GM19468 (cell line): Measurements from ENCODE around the gene UCN.
"Not testable (repeated sequence)": the region's sequence is repeated elsewhere in the genome, so short reads cannot be mapped to it uniquely, and the experiment has no call there.

Experiments
- ATAC-seq: cut with Tn5 transposase; IDR thresholded peaks from one replicate; pipeline ENCODE4 v1.9.1; 2021; ENCODE audit warnings: mild to moderate bottlenecking, moderate library complexity, moderate number of reproducible peaks; ENCODE audit not compliant: unreplicated experiment; ENCODE audit errors: extremely low read depth

The UCN gene

DNA sequence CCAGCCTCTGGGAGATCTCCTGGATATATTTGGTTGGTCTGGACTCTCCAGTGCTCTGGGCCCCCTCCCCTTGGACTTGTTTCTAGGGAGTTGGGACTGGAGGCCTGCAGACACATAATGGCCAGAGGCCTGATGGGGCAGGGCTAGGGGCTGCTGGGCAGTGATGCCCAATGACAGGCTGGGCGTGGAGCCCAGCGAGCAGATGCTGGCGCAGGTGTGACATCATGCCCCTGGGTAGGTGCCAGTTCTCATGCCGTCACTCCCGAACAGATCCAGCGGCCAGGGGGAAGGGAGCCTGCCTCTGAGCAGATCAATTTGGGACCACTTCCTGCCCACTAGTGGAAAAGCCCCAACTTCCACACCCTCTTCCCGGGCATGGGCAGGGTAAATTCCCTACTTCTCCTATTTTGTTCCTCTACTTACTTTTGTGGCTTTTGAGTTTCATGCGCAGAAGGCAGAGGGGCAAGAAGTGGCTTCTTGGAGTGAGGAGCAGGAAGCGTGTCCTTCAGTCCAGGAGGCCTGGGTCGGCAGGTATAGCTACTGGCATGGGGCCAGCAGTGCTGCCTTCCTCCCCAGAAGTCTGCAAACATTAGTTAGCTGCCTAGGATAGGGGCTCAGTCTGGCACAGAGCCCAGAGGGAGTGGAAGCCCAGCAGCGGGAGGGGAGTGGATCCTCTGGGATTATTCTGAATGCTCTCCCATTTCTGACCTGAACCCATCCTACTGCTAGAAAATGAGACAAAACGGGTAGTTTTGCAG, 8.6 kb upstream of the UCN start:
- no peak for ATAC-seq

DNA sequence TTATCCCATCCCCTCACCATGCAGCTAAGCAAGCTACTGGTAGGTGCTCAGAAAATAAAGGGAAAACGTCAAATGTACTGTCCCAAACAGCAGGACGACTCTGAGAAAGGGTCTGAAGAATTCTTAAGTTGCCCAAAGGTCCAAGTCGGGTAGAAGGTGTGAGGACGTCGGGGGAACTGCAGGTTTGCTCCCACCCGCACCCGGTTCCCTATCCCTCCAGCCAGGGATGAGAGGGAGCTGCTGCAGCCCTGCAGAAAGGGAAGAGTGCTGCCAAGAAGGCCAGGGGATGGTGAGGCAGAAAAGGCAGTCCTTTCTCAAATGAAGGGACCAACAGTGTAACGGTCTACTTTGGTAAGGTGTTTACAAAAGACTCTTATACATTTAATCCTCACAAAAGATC, 6.9 kb upstream of the UCN start:
- ATAC-seq: no peak

DNA sequence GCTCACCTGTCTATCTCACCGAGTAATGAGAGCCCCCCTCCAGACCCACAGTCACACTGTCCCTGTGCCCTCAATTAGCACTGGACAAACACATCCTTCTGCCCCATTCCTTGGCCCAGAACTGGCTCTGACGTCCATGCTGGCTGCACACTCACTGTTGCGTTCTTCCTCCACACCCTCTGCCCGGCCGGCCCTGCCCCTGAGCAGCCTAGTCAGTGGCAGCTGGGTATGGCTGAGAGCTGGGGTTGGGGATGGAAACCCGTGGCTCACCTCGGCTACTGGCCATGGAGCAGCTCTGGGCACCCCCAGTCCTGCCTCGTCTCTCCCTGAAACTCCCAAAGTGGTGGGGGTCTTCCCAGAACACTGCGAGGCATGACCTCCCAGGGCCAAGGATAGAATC, 6.5 kb upstream of the UCN start:
- no peak for ATAC-seq

DNA sequence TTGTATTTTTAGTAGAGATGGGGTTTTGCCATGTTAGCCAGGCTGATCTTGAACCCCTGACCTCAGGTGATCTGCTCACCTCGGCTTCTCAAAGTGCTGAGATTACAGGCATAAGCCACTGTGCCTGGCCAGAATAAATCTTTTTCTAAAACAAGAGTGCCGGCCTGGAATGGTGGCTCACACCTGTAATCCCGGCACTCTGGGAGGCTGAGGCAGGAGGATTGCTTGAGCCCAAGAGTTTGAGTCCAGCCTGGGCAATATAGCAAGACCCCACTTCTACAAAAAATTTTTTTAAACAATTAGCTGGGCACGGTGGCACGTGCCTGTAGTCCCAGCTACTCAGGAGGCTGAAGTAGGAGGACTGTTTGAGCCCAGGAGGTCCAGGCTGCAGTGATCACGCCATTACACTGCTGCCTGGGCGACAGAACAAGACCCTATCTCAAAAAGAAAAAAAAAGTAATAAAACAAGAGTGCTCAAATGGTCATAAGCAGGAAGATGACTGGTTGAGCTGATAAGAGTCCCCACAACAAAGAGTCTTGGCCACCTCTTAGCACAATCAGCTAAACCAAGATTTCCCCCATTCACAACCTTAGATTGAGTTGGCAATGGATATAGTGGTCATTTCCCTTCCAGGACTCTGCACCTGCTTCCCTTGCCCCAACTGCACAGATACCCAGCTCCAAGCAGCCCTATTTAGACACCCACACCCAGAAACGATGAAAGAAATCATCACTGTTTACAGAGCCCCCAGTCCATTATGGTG, 5.8 kb upstream of the UCN start:
- no peak for ATAC-seq

DNA sequence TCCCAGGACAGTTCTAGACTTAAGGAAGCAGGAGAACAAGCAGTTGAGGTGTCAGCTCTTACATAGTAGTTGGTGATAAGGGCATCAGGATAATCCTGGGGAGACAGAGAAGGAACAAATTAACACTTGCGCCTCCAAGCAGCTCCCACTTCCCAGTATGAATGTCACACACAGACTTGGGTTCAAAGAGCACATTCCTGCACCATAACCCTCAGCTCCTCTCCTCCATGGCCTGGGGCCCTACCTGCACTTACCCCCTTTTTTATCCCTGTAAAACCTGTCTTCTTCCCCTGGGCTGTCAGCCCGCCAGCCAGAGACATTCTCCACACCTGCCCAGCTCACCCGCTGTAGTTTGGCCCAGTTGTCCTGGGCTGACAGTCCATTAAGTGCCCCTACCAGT, 3.9 kb upstream of the UCN start:
- no peak for ATAC-seq

DNA sequence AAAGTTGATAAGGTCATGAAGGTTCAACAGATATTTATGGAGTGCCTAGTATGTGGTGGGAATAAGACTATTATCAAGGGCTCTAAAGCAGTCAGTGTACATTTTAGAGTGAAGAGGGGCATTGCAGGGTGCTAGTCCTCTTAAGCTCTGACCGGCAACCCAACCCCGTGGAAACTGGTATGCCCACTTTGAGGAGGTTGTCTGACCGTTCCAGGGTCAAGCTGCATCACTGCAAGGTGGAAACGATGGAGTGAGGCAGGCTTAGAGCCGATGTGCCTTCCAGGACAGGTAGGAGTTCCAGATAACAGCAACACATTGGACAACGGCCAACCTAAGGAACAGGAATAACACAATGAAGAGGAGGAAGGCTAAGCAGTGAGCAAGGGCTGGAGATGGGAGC, 1.4 kb upstream of the UCN start:
- ATAC-seq: no peak

DNA sequence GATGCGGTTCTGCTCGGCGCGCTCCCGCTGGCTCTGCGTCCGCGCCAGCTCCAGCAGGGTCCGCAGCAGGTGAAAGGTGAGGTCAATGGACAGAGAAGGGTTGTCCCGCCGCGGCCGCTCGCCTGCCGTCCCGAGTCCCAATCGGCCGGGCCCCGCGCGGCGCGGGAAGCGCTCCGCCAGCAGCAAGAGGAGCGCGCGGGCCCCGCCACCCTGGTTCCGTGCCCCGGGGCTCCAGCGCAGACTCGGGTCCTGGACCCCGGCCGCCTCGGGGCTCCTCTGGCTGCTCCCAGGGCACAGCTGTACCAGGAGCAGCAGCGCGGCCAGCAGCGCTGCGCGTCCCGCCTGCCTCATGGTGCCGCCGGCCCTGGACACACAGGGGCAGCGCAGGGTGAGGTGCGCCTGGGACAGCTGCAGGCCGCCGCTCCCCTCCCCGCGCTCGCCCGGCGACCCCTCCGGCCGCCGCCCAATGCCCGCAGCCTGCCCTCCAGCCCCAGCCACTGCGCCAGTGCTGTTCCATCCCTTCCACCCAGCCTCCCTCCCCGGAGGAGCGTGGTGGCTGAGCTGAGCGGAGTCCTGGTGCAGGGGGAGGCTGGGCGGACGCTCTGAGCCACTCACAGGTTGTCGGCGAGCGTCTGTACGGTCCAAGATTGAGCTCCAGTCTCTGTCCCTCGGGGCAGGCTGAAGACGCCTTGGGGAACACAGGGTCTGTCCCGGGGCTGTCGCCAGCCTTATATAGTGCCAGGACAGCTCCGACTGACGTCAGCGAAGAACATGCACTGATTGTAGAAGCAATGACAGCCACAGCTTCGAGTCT, 493 bp downstream of the UCN start:
- ATAC-seq: no peak

DNA sequence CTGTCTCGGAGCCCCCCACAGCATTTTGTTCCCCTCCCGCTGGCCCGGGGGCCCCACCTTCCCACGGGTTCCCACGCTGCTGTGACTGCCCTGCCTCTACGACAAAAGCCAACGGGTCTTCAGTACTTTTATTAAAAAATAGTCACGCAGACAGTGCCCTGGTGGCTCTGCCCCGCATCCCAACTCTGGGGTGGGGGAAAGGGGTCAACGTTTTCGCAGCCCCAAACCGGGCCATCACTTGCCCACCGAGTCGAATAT, 1.0 kb downstream of the UCN start:
- no peak for ATAC-seq

DNA sequence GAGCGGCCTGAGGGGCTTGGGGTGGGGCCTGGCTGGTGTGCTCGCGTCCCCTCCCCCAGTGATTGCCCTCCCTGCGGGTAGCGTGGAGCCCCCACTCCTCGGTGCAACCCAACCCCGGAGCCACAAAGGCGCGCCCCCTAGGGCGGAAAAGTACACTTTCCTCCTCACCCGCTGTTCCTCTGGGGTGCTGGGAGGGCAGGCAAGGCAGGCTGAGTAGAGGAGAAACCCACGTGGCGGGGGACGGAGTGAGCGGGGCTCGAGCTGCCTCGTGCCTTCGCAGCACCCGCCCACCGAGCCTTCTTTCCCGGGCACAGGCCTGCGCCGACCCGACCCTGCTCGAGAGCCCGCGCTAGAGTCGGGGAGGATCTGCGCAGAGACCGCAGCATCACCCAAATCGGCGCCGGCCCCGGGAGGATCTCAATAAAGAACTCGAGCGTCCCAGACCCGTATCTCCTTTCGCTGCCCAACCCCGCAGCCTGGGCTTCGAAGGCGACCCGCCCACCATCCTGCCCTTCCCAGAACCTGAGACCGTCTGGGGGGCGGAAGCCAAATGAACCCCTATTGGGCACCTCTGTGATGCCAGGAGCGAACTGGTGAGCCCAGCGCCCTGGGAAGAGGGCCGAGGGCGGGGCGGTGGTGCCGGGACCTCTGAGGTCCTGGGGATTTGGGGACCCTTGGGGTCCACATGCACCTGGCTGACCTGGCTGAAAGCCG, 1.5 kb downstream of the UCN start:
- ATAC-seq: no peak

DNA sequence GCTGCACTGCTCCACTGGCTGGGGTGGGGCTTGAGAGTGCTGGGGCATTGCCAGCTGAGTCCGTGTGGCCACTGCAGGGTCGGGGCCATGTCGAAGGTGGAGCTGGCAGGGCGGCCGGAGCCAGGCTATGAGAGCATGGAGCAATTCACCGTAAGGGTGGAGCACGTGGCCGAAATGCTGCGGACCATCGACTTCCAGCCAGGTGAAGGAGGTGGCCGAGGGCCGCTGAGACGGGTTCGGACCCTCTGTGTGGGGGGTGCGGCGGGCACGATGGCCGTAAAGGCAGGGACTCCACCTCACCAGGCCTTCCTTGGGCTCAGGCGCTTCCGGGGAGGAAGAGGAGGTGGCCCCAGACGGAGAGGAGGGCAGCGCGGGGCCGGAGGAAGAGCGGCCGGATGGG, 2.1 kb downstream of the UCN start:
- ATAC-seq: no peak

DNA sequence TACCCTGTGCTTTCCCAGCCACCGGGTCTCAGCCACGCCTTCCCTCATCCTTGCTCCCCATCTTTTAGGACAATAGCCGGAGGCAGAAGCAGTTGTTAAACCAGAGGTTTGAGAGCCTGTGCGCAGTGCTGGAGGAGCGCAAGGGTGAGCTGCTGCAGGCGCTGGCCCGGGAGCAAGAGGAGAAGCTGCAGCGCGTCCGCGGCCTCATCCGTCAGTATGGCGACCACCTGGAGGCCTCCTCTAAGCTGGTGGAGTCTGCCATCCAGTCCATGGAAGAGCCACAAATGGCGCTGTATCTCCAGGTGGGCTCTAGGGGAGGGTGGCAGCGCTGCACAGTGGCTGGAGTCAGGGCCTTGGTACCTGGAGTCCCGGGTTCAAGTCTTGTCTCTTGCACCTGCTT, 2.7 kb downstream of the UCN start:
- ATAC-seq: no peak

DNA sequence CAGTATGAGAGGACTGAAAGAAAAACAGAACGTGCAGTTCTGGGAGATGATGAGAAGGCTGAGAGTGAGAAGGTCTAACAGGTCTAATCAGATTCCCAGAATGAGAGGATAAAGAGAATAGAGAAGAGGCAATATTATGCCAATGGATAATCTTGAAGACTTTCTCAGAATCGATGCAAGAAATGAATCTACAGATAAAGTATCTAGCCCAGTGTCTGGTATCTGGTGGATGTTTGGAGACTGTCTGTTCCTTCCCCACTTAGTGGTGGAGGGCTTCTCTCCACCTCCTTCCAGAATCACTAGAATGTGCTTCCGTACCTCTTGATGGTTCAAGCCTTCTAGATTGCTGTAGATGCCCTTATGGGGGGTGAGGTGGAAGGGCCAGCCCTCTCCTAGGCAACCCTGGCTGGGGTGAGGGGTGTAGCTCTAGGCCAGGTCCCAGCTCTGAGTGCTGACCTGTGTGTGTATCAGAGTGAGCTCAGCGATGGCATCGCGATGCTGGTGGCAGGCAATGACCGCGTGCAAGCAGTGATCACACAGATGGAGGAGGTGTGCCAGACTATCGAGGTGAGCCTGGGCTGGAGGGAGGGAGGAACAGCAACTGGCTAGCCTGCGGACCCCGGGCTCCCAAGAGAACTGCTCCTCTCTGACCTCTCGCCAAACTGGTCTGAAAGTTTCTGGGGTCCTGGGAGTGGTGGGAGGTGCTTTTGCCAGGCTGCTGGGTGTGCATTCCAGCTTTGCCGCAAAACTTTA, 3.6 kb downstream of the UCN start:
- ATAC-seq: no peak

DNA sequence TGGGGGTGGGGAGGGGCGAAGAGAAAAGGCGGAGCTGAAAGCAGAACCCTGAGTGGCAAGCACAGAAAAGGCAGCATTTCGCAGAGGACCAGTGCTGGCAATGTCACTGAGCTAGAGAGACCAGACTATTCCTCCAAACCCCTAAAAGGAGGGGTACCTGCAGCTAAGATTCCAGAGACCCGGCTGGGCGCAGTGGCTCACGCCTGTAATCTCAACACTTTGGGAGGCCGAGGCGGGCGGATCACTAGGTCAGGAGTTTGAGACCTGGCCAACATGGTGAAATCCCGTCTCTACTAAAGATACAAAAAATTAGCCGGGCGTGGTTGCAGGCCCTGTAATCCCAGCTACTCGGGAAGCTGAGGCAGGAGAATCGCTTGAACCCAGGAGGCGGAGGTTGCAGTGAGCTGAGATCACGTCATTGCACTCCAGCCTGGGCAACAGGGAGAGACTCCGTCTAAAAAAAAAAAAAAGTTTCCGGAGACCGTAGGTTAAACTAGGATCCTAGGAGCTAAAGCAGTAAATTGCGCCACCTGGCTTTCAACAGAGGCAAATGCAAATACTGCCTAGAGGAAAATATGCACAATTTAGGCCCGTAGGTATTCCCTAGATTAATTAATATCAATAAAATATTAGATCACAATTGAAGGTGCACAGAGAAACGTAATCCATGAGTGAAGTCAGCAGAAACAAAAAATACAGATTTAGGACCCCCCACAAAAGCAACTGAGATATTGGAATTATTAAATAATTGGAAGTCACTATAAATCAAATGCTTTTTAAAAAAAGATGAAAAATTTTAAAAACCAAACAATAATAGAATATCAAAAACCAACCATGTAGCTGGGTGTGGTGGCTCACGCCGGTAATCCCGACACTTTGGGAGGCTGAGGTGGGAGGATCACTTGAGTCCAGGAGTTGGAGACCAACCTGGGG, 4.9 kb downstream of the UCN start:
- no peak for ATAC-seq

DNA sequence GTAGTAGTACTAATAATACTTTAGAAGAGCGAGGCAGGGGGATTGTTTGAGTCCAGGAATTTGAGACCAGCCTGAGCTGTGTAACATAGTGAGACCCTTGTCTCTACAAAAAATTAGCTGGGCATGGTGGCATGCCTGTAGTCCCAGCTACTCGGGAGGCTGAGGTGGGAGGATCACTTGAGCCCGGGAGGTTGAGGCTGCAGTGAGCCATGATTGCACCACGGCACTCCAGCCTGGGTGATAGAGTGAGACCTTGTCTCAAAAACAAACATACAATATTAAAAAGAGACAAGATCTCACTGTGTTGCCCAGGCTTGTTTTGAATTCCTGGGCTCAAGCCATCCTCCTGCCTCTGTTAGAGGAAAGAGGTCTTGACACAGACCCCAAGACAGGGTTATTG, 7.6 kb downstream of the UCN start:
- not testable (repeated sequence) for ATAC-seq

DNA sequence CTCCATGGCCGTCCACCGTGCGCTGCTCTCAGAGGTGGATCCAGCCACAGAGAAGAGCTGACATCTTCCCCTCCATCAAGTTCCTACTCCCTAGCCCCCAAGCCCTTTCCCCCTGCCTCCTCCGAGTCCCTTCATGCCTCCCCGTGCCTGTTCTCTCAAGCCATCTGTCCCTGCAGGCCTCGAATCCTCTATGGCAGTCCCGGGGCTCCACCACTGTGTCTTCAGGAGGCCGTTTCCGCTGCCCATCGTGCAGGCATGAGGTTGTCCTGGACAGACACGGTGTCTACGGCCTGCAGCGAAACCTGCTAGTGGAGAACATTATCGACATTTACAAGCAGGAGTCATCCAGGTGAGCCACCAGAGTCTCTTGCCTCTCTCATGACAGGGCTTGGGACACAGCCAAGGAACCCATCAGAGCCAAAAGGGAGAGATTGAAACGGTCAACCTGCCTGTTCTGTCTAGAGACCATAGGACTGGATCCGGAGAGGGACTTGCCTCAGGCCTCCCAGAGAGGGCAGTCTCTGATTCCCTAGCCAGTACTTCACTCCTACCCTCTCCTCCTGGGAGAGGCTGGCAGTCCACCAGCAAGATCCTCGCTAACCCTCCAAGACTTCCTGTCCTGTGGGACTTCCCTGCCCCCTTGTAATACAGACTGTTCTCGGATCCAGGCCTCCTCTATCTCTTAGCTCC, 9.7 kb downstream of the UCN start:
- no peak for ATAC-seq

DNA sequence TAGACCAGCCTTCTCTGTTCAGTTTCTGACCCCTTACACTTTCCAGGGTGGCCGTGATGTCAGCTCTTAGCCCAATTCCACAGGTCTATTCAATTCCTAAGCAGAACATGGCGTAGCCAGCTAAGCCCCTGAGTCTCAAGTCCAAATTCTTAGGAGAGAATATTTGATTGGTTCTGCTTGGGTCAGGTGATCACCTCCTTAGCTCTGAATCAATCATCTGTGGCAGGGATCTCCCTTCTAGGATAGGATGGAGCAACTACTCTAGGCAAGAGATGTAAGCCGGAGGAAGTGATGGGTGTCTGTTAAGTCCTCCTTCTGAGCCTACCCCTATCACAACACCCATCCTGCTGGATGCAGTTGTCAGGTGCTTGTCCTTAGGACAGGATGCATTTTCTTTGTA, 11.1 kb downstream of the UCN start:
- ATAC-seq: no peak

DNA sequence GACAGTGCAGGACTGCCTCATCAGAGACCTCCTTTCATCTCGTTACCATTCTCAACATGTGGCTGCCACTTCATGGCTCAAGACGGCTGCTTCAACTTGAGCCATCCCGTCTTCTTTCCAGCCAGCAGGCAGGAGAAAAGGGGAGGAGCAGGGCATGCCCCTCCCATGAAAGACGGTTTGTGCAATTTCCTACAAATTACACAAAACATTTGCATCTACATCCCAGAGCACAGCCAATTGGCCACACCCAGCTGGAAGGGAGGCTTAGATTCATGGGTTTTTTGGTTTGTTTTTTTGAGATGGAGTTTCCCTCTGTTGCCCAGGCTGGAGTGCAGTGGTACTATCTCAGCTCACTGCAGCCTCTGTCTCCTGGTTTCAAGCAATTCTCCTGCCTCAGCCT, 11.8 kb downstream of the UCN start:
- no peak for ATAC-seq

DNA sequence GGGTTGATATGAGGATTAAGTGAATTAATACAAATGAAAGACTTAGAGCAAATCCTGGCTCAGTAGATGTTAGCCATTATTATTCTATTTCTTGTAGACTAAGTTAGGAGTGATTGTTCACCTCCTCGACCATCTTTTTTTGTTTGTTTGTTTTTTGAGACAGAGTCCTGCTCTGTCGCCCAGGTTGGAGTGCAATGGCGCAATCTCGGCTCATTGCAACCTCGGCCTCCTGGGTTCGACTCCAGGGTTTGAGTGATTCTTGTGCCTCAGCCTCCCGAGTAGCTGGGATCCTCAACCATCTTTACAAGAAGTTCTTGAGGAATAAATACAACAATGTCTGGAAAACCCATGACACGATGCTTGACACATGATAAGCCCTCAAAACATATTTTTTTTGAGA, 13.3 kb downstream of the UCN start:
- no peak for ATAC-seq
